Trophoblast cell (in vitro differentiated cells and primary cell): ENCODE data around the gene SERINC3.

ENCODE experiments used
- DNase-seq, 2 donors: peaks; one replicate each; pipeline ENCODE4 v3.0.0-alpha.2; 2016
- H2AFZ ChIP-seq: 2 replicates; pipeline ENCODE4 v1.6.1; 2013; ENCODE audit warnings: low read length, moderate library complexity, mild to moderate bottlenecking; ENCODE audit not compliant: insufficient read depth, poor library complexity
- H2AK5ac ChIP-seq: 2 replicates; pipeline ENCODE4 v1.6.1; 2013; ENCODE audit warnings: mild to moderate bottlenecking, low read length
- H2BK120ac ChIP-seq: 2 replicates; pipeline ENCODE4 v1.6.1; 2013; ENCODE audit warnings: low read length, mild to moderate bottlenecking, moderate library complexity; ENCODE audit not compliant: insufficient read depth, poor library complexity
- H2BK12ac ChIP-seq: 2 replicates; pipeline ENCODE4 v1.6.1; 2013; ENCODE audit warnings: mild to moderate bottlenecking, low read length, moderate library complexity
- H2BK5ac ChIP-seq: 2 replicates; pipeline ENCODE4 v1.6.1; 2013; ENCODE audit warnings: low read length, low read depth, moderate library complexity, mild to moderate bottlenecking; ENCODE audit not compliant: poor library complexity
- H3K14ac ChIP-seq: 2 replicates; pipeline ENCODE4 v1.6.1; 2013; ENCODE audit warnings: mild to moderate bottlenecking, low read length
- H3K18ac ChIP-seq: 2 replicates; pipeline ENCODE4 v1.6.1; 2013; ENCODE audit warnings: mild to moderate bottlenecking, low read length
- H3K23ac ChIP-seq: 2 replicates; pipeline ENCODE4 v1.6.1; 2013; ENCODE audit warnings: low read length
- H3K27ac ChIP-seq: 2 replicates; pipeline ENCODE4 v1.5.1; 2013; ENCODE audit warnings: low read depth, mild to moderate bottlenecking, inconsistent platforms, low read length, moderate library complexity
- H3K27me3 ChIP-seq: 2 replicates; pipeline ENCODE4 v1.6.1; 2013; ENCODE audit warnings: inconsistent platforms, mild to moderate bottlenecking, low read length, moderate library complexity; ENCODE audit not compliant: insufficient read depth
- H3K36me3 ChIP-seq, 2 experiments: 1 replicate in 1 of 2; 2 replicates in 1 of 2; pipeline ENCODE4 v1.6.1; 2013; ENCODE audit warnings: low read length in 2 of 2, mild to moderate bottlenecking in 2 of 2, moderate library complexity in 1 of 2; ENCODE audit not compliant: insufficient read depth in 2 of 2, control insufficient read depth in 1 of 2
- H3K4ac ChIP-seq: 2 replicates; pipeline ENCODE4 v1.6.1; 2013; ENCODE audit warnings: low read depth, mild to moderate bottlenecking, low read length, moderate library complexity
- H3K4me1 ChIP-seq, 2 experiments: 1 replicate in 1 of 2; 2 replicates in 1 of 2; pipeline ENCODE4 v1.6.1; 2013; ENCODE audit warnings: low read length in 2 of 2, mild to moderate bottlenecking in 2 of 2, moderate library complexity in 1 of 2; ENCODE audit not compliant: insufficient read depth in 2 of 2, control insufficient read depth in 1 of 2
- H3K4me2 ChIP-seq: 2 replicates; pipeline ENCODE4 v1.6.1; 2013; ENCODE audit warnings: inconsistent platforms, mild to moderate bottlenecking, low read length, moderate library complexity
- H3K4me3 ChIP-seq: 2 replicates; pipeline ENCODE4 v1.5.1; 2013; ENCODE audit warnings: mild to moderate bottlenecking, low read depth, low read length, inconsistent platforms
- H3K79me1 ChIP-seq: one replicate; pipeline ENCODE4 v1.6.1; 2013; ENCODE audit warnings: low read length
- H3K79me2 ChIP-seq: 2 replicates; pipeline ENCODE4 v1.6.1; 2013; ENCODE audit warnings: low read length, mild to moderate bottlenecking; ENCODE audit not compliant: control insufficient read depth, insufficient read depth, poor library complexity
- H3K9ac ChIP-seq: 2 replicates; pipeline ENCODE4 v1.6.1; 2013; ENCODE audit warnings: mild to moderate bottlenecking, low read length
- H3K9me3 ChIP-seq: 2 replicates; pipeline ENCODE4 v1.6.1; 2013; ENCODE audit warnings: low read depth, mild to moderate bottlenecking, control low read depth, inconsistent platforms, low read length; ENCODE audit not compliant: insufficient read depth
- H4K12ac ChIP-seq: 2 replicates; pipeline ENCODE4 v1.6.1; 2013; ENCODE audit warnings: low read depth, mild to moderate bottlenecking, low read length, moderate library complexity
- H4K8ac ChIP-seq: 2 replicates; pipeline ENCODE4 v1.6.1; 2013; ENCODE audit warnings: low read depth, mild to moderate bottlenecking, low read length, moderate library complexity
- H4K91ac ChIP-seq: one replicate; pipeline ENCODE4 v1.6.1; 2013; ENCODE audit warnings: low read depth, mild to moderate bottlenecking, low read length, moderate library complexity
- whole genome bisulfite sequencing: extraction: QIAGEN DNeasy Blood & Tissue Kit; methylation state at CpG from one replicate; pipeline ENCODE4 v1.1.7; 2013; ENCODE audit warnings: missing lambda C conversion rate; ENCODE audit not compliant: insufficient read length, insufficient coverage; ENCODE audit errors: extremely low coverage; 5-methylcytosine and 5-hydroxymethylcytosine counted together

SERINC3 gene

DNA sequence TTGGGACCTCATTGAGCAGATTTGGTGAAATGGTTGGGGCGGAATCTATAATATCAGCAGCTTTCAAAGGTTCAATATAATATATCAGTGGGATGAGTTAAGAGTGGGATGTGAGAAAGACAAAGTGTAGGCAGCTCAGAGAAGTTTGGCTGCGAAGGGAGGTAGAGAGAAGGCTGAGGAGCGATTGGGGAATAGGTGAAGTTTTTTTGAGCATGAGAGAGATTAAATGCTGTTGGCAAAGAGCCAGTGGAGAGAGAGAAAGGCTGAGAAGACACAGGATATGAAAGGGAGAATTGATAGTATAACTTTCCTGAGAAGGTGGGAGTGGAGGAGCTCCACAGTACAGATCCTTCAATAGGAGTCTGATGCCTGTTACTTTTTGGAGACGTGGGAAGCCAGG is 12.1 kb upstream of the SERINC3 start:
- no peak overlapping the region for H2BK12ac ChIP-seq
- DNase-seq = no peak
- no peak overlapping the region for H3K23ac ChIP-seq
- no peak overlapping the region for H3K4me3 ChIP-seq
- no peak overlapping the region for H4K12ac ChIP-seq
- H3K79me1 ChIP-seq = peaks cover 10% of the 10 kb centered on the region
- no peaks in the 10 kb centered on the region for H3K27me3 ChIP-seq
- H3K9me3 ChIP-seq = no peaks in the 10 kb centered on the region
- peaks cover 5% of the 10 kb centered on the region for H3K79me2 ChIP-seq
- no peak overlapping the region for H3K9ac ChIP-seq
- no peak overlapping the region for H2AFZ ChIP-seq
- no peak overlapping the region for H4K91ac ChIP-seq
- 100% methylated on average over 2 of the region's 4 CpGs for WGBS
- no peaks in the 10 kb centered on the region for H3K36me3 ChIP-seq
- no peak overlapping the region for H3K27ac ChIP-seq
- no peak overlapping the region for H3K4ac ChIP-seq
- H2BK120ac ChIP-seq = no peak overlapping the region
- no peak overlapping the region for H2BK5ac ChIP-seq
- no peak overlapping the region for H3K4me2 ChIP-seq
- H3K18ac ChIP-seq = no peak overlapping the region
- no peak overlapping the region for H3K14ac ChIP-seq
- no peak overlapping the region for H2AK5ac ChIP-seq
- peaks cover 5% of the 10 kb centered on the region in 2 experiments for H3K4me1 ChIP-seq
- no peak overlapping the region for H4K8ac ChIP-seq

DNA sequence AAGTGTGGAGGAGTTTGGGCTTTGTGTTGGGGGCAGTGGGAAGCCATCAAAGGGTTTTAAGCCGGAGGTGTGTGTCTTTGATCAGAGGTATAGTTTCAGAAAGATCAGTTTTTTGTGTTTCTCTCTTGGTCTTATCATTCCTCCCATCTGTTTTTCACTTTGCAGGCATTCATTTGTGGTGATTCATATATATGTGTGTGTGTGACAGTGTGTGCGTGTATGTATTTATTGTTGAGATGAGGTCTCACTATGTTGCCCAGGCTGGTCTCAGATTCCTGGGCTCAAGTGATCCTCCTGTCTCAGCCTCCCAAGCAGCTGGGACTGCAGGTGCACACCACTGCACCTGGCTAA is 11.1 kb upstream of the SERINC3 start:
- no peak overlapping the region for H3K9ac ChIP-seq
- H3K36me3 ChIP-seq = no peaks in the 10 kb centered on the region
- no peak overlapping the region for H2BK12ac ChIP-seq
- H3K4me2 ChIP-seq = no peak overlapping the region
- no peak overlapping the region for H4K91ac ChIP-seq
- H3K4ac ChIP-seq = no peak overlapping the region
- peaks cover 5% of the 10 kb centered on the region in 2 experiments for H3K4me1 ChIP-seq
- no peak overlapping the region for H3K14ac ChIP-seq
- no CpG with 5 or more reads among the region's 2 CpGs for WGBS
- no peak overlapping the region for H3K23ac ChIP-seq
- H3K27ac ChIP-seq = no peak overlapping the region
- no peaks in the 10 kb centered on the region for H3K27me3 ChIP-seq
- no peaks in the 10 kb centered on the region for H3K9me3 ChIP-seq
- H4K8ac ChIP-seq = no peak overlapping the region
- H3K79me2 ChIP-seq = peaks cover 5% of the 10 kb centered on the region
- no peak overlapping the region for H3K18ac ChIP-seq
- H2AFZ ChIP-seq = no peak overlapping the region
- H2BK120ac ChIP-seq = no peak overlapping the region
- H2AK5ac ChIP-seq = no peak overlapping the region
- H3K79me1 ChIP-seq = peaks cover 10% of the 10 kb centered on the region
- H4K12ac ChIP-seq = no peak overlapping the region
- peak in 1 of 2 donors; percentile 50 for DNase-seq
- no peak overlapping the region for H2BK5ac ChIP-seq
- H3K4me3 ChIP-seq = no peak overlapping the region

DNA sequence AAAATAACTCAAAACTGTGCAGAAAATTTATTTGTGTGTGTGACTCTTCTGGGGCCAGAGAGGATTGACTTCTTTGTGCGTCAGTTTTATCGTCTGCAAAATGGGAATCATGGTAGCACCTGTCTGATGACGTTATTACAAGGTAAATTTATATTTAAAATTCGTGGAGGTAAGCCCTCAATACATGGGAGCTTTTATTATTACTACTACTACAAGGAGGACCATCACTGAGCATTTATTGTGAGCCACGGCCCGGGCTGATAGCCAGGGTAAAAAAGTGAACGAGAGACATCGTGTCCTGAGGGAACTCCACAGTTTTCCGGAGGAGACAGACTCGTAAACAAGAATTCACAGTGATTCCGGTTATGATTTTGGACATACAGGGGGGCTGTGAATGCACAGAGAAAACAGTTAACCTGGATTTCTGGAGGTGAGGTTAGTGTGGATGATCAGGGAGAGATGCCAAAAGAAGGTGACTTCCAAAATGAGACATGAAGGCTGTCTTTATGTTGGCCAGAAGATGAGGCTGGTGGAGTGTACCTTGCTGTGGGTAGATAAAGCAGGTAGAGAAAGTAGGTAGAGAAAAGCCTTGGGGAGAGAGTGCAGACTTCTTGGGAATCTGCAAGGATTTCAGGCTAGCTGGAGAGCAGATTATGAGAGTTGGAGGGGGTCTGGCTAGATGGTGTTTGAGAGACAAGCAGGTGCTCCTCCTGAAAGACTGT is 10.6 kb upstream of the SERINC3 start:
- Histone ChIP-seq H2AK5ac (no peak overlapping the region), H3K9me3 (no peaks in the 10 kb centered on the region), H3K4me2 (peak overlapping the region; percentile 87), H2BK5ac (peak overlapping the region; percentile 37), H4K91ac (peak overlapping the region; percentile 28), H3K27me3 (no peaks in the 10 kb centered on the region), H3K4me3 (no peak overlapping the region), H3K36me3 (no peaks in the 10 kb centered on the region), H3K27ac (no peak overlapping the region), H2BK12ac (no peak overlapping the region), H3K4me1 (peaks cover 5% of the 10 kb centered on the region in 2 experiments), H3K9ac (no peak overlapping the region), H4K8ac (peak overlapping the region; percentile 33), H3K14ac (no peak overlapping the region), H3K79me1 (peaks cover 10% of the 10 kb centered on the region), H2AFZ (no peak overlapping the region), H3K23ac (no peak overlapping the region), H2BK120ac (peak overlapping the region; percentile 16), H4K12ac (no peak overlapping the region), H3K79me2 (peaks cover 5% of the 10 kb centered on the region), H3K4ac (no peak overlapping the region), H3K18ac (no peak overlapping the region)
- WGBS = no CpG with 5 or more reads among the region's 11 CpGs
- peak in 1 of 2 donors; percentile 38 for DNase-seq

DNA sequence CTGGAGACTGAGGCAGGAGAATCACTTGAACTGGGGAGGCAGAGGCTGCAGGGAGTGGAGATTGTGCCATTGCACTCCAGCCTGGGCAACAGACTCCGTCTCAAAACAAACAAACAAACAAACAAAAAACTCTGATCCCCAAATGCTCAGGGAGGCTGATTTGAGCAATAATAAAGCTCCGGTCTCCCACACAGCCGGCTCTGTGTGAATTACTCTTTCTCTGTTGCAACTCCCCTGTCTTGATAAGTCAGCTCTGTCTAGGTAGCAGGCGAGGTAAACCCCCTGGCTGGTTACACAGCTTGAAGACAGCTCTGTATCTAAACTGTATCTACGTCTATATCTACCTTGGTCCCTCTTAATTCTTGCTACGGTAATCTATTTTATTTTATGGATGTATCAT is 6.4 kb upstream of the SERINC3 start:
- Histone ChIP-seq H3K23ac (no peak overlapping the region), H2BK12ac (no peak overlapping the region), H3K4me2 (no peak overlapping the region), H3K27ac (no peak overlapping the region), H3K9me3 (no peaks in the 10 kb centered on the region), H2AFZ (no peak overlapping the region), H4K8ac (no peak overlapping the region), H3K79me2 (peaks cover 5% of the 10 kb centered on the region), H3K27me3 (no peaks in the 10 kb centered on the region), H3K14ac (no peak overlapping the region), H4K91ac (peak overlapping the region; percentile 22), H3K4ac (no peak overlapping the region), H3K9ac (no peak overlapping the region), H3K18ac (no peak overlapping the region), H2AK5ac (no peak overlapping the region), H3K4me3 (no peak overlapping the region), H3K4me1 (peaks cover 15% of the 10 kb centered on the region in 2 experiments), H2BK5ac (no peak overlapping the region), H2BK120ac (no peak overlapping the region), H4K12ac (no peak overlapping the region), H3K79me1 (peaks cover 20% of the 10 kb centered on the region), H3K36me3 (no peaks in the 10 kb centered on the region)
- DNase-seq = no peak
- no CpG with 5 or more reads among the region's 6 CpGs for WGBS
